Activated CD8-positive, alpha-beta memory T cell treated with anti-CD3 and anti-CD28 coated beads, Interleukin-2, amount 50 U/mL, for 24 hours (primary cell): ENCODE data around the gene CSDE1.

Experiments used
- DNase-seq: peaks from one replicate; pipeline ENCODE4 v3.0.0-alpha.2; 2020; ENCODE audit errors: extremely low read depth

Gene CSDE1

GRCh38 chr1:114702737-114703136 is 55.0 kb downstream of the CSDE1 start:
- no peak for DNase-seq

- DNase-seq: no peak
These were observed 55.9 kb downstream of the CSDE1 start for GRCh38 chr1:114701931-114702330.

- no peak for DNase-seq
These were observed 57.7 kb downstream of the CSDE1 start for GRCh38 chr1:114700036-114700600.

GRCh38 chr1:114696810-114697209 is 61.0 kb downstream of the CSDE1 start:
- DNase-seq: no peak

GRCh38 chr1:114695430-114696058 is 62.2 kb downstream of the CSDE1 start, which contains the start of gene AMPD1:
Gene AMPD1, minus strand, starts transcription at chr1:114695546. Its CDS starts 75 bp downstream, at chr1:114695471.
- no peak for DNase-seq

GRCh38 chr1:114694540-114695310 is 63.1 kb downstream of the CSDE1 start:
- no peak for DNase-seq

GRCh38 chr1:114692947-114693346 is 64.8 kb downstream of the CSDE1 start:
- no peak for DNase-seq

- no peak for DNase-seq
These were observed 66.7 kb downstream of the CSDE1 start for GRCh38 chr1:114691061-114691460.

GRCh38 chr1:114690148-114690547 is 67.6 kb downstream of the CSDE1 start:
- DNase-seq: no peak

GRCh38 chr1:114688526-114688925 is 69.3 kb downstream of the CSDE1 start:
- no peak for DNase-seq

GRCh38 chr1:114685851-114686250 is 71.9 kb downstream of the CSDE1 start:
- no peak for DNase-seq

- DNase-seq: no peak
These were observed 80.1 kb downstream of the CSDE1 start for GRCh38 chr1:114677691-114678090.

- DNase-seq: no peak
These were observed 81.7 kb downstream of the CSDE1 start for GRCh38 chr1:114676115-114676514.

- DNase-seq: no peak
These were observed 85.9 kb downstream of the CSDE1 start for GRCh38 chr1:114671939-114672275.

- DNase-seq: no peak
These were observed 86.5 kb downstream of the CSDE1 start for GRCh38 chr1:114671011-114671938.

- DNase-seq: no peak
These were observed 87.4 kb downstream of the CSDE1 start for GRCh38 chr1:114670083-114671010.

GRCh38 chr1:114669562-114670082 is 88.2 kb downstream of the CSDE1 start, which contains the start of gene DENND2C:
Gene DENND2C, minus strand, starts transcription at chr1:114670049. Its CDS starts 44,065 bp downstream, at chr1:114625984.
- DNase-seq: peak; percentile 63

- DNase-seq: no peak
These were observed 88.8 kb downstream of the CSDE1 start for GRCh38 chr1:114668784-114669561.

- DNase-seq: no peak
These were observed 89.4 kb downstream of the CSDE1 start for GRCh38 chr1:114668373-114668772.

GRCh38 chr1:114666954-114667353 is 90.8 kb downstream of the CSDE1 start:
- no peak for DNase-seq
